ENCODE results near the gene HDAC4. TPM values are rescaled to one million over a fixed set of nuclear protein-coding genes. Genes with fewer than 3 reads are reported as not detected.

The HDAC4 gene
- total RNA-seq, 1 donor from 2014 or later = 11.8 TPM

GRCh38 chr2:239224199-239224570 is 176.6 kb downstream of the HDAC4 start:
- no peaks in the 10 kb centered on the region for H3K9me3 Mint-ChIP-seq (ENCODE audit: unreplicated experiment)
- no peaks in the 10 kb centered on the region for H3K36me3 Mint-ChIP-seq (ENCODE audit: low read depth, unreplicated experiment)
- no peak for TF ChIP-seq CTCF (IDR thresholded peaks at IDR 0.05; ENCODE audit: insufficient read depth, low read depth, low read length)
- no peak for TF ChIP-seq EZH2 (IDR thresholded peaks at IDR 0.05; ENCODE audit: insufficient read depth, low read length)
- Histone ChIP-seq H3K4me3 (ENCODE audit: insufficient read depth, low read depth, low read length) (no peak overlapping the region), H2AFZ (ENCODE audit: low read depth, low read length) (no peak overlapping the region), H3K36me3 (ENCODE audit: insufficient read depth, low read length) (no peaks in the 10 kb centered on the region), H3K4me1 (ENCODE audit: insufficient read depth, low read length) (peaks cover 42% of the 10 kb centered on the region), H3K4me2 (ENCODE audit: low read length) (peak overlapping the region; percentile 45), H3K9me3 (ENCODE audit: insufficient read depth, low read depth, low read length) (no peaks in the 10 kb centered on the region), H3K79me2 (ENCODE audit: insufficient read depth, low read length) (peaks cover 17% of the 10 kb centered on the region), H3K27me3 (ENCODE audit: insufficient read depth, low read length) (no peaks in the 10 kb centered on the region), H4K20me1 (ENCODE audit: insufficient read depth, low read length) (peaks cover 13% of the 10 kb centered on the region), H3K9ac (ENCODE audit: low read length) (no peak overlapping the region), H3K27ac (ENCODE audit: low read depth, low read length) (no peak overlapping the region)
- H3K4me3 Mint-ChIP-seq (ENCODE audit: unreplicated experiment) = no peak overlapping the region
- no peak overlapping the region for H3K27ac Mint-ChIP-seq (ENCODE audit: unreplicated experiment)
- peaks cover 27% of the 10 kb centered on the region for H3K4me1 Mint-ChIP-seq (ENCODE audit: low read depth, unreplicated experiment)
- no peak for FAIRE-seq
- DNase-seq (ENCODE audit: low read depth) = no peak
- no peaks in the 10 kb centered on the region for H3K27me3 Mint-ChIP-seq (ENCODE audit: low read depth, unreplicated experiment)

GRCh38 chr2:239223310-239224198 is 177.3 kb downstream of the HDAC4 start:
- Histone ChIP-seq H3K27me3 (ENCODE audit: insufficient read depth, low read length) (no peaks in the 10 kb centered on the region), H3K79me2 (ENCODE audit: insufficient read depth, low read length) (peaks cover 17% of the 10 kb centered on the region), H3K27ac (ENCODE audit: low read depth, low read length) (no peak overlapping the region), H3K36me3 (ENCODE audit: insufficient read depth, low read length) (no peaks in the 10 kb centered on the region), H3K4me1 (ENCODE audit: insufficient read depth, low read length) (peaks cover 42% of the 10 kb centered on the region), H3K4me2 (ENCODE audit: low read length) (peak overlapping the region; percentile 45), H4K20me1 (ENCODE audit: insufficient read depth, low read length) (peaks cover 13% of the 10 kb centered on the region), H3K9ac (ENCODE audit: low read length) (no peak overlapping the region), H2AFZ (ENCODE audit: low read depth, low read length) (no peak overlapping the region), H3K9me3 (ENCODE audit: insufficient read depth, low read depth, low read length) (no peaks in the 10 kb centered on the region), H3K4me3 (ENCODE audit: insufficient read depth, low read depth, low read length) (no peak overlapping the region)
- DNase-seq (ENCODE audit: low read depth) (peak; percentile 84), FAIRE-seq (peak; percentile 29)
- Mint-ChIP-seq H3K4me3 (ENCODE audit: unreplicated experiment) (no peak overlapping the region), H3K36me3 (ENCODE audit: low read depth, unreplicated experiment) (no peaks in the 10 kb centered on the region), H3K27ac (ENCODE audit: unreplicated experiment) (no peak overlapping the region), H3K27me3 (ENCODE audit: low read depth, unreplicated experiment) (no peaks in the 10 kb centered on the region), H3K9me3 (ENCODE audit: unreplicated experiment) (no peaks in the 10 kb centered on the region), H3K4me1 (ENCODE audit: low read depth, unreplicated experiment) (peaks cover 25% of the 10 kb centered on the region)
- TF ChIP-seq EZH2 (IDR thresholded peaks at IDR 0.05; ENCODE audit: insufficient read depth, low read length) (no peak), CTCF (IDR thresholded peaks at IDR 0.05; ENCODE audit: insufficient read depth, low read depth, low read length) (no peak)
